ENCODE data around the gene FRMD8.
"Not testable (repeated sequence)": the region's sequence is repeated elsewhere in the genome, so short reads cannot be mapped to it uniquely, and the experiment has no call there.

Gene FRMD8

DNA sequence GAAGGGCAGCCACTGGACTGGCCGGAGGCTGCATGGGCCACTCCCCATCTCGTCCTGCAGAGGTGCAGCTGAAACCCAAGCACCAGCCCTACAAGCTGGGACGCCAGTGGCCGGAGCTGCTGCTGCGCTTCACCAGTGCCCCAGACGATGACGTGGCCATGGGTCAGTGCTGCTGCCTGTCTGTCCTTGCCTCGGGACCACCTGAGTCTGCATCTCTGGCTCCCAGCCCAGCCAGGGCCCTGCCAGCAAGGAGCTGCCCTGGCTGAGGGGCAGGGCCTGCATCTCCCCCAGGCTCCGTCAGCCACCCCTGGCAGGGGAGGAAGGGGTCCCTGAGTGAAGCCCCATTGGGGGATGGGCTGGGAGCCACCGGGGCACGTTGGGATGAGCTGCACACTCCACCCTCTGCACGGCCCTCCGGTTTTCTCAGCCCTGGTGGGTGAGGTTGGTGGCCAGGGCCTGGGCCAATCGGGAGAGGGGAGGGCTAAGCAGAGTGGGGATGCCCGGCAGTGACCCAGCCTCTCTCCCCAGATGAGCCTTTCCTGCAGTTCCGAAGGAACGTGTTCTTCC is 7.2 kb downstream of the FRMD8 start:
- DNase-seq (ENCODE audit: low read depth) = no peak

DNA sequence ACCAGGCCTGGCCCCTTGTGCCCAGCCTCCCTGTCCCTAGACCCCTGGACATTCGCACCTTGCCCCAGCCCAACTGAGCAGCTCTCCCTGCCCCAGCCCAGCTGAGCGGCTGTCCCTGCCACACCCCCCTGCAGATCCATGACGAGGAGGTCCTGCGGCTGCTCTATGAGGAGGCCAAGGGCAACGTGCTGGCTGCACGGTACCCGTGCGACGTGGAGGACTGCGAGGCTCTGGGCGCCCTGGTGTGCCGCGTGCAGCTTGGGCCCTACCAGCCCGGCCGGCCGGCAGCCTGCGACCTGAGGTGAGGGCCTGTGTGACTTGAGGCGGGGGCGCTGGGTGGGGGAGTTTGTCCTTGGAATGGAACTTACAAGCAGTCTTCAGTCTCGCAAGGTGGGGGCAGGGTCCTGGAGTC is 7.7 kb downstream of the FRMD8 start:
- no peak for DNase-seq (ENCODE audit: low read depth)

DNA sequence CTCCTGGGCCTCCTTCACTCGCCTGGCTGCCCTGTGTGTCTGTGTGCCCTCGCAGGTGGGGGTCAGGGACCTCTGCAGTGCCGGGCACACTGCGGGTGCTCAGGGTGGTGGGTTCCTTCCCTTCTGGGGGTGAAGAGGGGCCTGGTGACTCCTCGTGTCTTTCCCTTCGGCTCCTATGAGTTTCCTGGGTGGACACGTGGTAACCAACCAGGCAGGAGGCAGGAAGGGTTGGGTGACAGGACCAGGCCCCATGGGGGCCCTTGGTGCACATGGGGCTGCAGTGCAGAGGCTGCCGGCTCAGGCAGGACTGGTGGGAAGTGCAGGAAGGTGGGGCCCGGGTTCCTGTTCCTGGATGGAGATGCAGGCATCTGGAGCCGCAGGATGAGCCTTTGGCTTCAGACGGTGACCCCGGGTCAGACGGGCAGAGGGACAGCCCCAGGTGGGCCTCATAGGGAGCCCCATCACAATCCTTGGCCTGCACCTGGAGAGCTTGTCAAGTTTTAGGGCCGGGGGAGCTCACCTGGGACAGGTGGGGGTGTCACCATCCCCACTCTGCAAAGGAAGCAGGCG is 9.6 kb downstream of the FRMD8 start:
- DNase-seq (ENCODE audit: low read depth) = no peak

DNA sequence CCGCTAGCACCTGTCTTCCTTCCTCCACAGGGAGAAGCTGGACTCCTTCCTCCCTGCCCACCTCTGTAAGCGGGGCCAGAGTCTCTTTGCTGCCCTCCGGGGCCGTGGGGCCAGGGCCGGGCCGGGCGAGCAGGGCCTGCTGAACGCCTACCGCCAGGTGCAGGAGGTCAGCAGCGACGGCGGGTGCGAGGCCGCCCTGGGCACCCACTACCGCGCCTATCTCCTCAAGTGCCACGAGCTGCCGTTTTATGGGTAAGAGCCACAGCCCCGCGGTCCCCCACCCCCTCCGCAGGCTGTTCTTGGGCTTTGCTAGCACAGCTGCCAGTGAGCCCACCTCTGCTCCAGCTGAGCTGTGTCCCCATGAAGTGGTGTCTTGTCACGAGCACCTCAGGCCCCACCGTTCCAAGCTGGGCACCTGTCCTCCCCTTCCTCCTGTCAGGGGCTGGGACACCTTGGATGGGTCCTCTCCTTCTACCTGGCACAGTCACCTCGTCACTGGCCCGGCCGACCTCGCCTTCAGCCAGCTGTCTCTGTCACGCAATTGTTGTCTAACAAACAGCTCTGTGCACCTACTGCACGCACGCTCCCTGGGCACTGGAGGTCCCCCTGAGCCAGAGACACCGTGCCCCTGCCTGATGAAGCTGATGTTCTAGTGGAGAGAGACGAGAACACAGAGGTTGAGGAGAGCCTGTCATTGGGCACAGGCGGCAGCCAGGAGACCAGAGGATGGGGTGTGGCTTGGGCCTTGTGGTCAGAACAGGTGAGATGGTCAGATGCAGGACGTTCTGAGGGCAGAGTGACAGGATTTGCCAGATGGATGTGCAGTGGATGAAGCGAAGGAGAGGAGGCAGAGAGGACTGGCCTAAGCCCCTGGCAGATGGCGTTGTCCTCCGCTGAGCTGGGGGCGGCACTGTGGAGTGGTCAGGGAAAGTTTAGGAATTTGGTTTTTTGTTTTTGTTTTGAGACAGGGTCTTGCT is 10.6 kb downstream of the FRMD8 start:
- no peak for DNase-seq (ENCODE audit: low read depth)

DNA sequence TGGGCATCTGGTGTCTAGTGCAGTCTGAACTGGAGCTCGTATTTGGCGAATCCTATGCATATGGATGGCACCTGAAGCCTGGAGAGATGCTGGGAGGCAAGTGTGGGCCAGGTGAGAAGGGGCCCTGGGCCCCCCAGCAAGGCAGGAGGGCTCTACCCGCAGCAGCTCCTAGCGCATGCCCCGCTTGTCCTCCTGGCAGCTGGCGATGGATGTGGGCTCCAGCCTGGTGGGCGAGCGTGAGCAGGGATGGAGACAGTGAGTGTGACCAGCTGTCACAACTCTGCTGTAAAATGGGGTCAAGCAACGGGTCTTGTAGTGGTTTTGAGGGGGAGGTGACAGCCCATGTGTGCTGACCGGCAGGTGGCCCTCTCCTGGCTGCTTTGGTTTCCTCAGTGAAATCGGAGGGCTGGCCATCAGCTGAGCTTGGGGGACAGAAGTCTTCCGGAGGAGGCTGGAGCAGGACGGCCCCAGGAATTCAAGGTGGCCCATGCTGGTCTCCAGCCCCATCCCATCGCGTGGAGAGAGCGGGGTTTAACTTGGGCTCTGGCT is 12.0 kb downstream of the FRMD8 start:
- no peak for DNase-seq (ENCODE audit: low read depth)

DNA sequence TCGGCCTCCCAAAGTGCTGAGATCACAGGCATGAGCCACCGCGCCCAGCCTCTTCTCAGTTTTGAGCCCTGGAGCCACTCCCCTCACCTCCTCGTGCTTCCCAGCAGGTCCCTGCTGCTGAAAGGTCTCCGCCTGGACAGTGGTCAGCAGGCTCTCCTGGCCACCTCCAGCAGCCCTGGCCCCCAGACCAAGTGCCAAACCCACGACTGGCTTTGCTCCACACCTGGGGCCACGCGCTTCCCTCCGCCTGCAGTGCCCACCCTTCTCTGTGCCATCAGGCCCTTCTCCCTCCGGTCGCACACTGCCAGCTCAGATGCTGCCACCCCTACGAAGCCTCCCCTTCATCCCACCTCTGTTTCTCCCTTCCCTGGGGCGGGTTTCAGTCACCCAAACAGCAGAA is 12.8 kb downstream of the FRMD8 start:
- DNase-seq (ENCODE audit: low read depth) = no peak

DNA sequence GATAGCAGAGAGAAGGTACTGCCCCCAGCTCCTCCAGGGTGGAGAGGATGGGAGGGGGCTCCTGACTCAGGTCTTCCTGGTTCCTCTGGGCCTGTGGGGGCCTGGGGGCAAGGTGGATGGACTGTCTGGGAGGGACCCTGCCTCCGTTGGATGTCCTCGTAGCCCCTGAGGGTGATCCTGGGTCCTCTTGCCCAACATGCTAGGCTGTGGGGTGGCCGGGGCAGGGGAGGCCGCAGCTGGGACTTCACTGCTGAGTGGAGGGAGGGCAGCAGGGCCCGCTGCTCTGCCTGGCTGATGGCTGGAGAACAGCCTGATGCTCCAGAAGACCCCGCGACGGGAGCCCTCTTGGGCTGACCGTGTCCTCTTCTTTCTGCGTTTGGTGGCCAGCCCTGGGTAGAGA is 13.4 kb downstream of the FRMD8 start:
- DNase-seq (ENCODE audit: low read depth) = no peak

DNA sequence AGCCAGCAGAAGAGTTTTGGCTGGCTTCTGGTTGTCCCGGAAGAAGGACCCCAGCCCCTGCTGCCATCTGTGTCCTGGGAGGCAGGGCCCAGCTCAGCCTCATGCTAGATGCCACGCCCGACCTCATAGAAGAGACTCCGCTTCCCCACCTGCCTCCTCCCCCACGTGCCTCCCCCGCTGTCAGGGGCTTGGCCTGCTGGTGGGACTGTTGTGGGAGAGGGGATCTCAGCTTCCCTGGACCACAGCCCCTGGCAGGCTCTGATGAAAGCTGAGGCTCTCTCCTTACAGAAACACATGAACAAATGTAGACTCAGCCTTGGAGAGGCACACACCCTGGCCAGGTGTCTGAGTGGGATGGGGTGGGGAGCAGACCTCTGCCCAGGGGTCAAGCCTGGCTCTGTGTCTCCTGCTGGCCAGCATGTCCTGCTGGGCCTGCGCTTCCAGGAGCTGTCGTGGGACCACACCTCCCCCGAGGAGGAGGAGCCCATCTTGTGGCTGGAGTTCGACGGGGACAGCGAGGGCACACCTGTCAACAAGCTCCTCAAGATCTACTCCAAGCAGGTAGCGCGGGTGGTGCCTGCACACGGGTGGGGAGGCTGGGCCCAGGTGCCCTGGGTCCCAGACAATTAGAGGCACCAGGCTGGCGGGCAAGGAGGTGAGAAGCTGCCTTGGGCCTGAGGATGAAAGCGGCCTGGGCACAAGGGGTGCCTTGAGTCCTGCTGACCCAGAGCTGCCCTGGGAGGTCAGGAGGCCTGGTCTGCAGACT is 14.1 kb downstream of the FRMD8 start:
- no peak for DNase-seq (ENCODE audit: low read depth)

DNA sequence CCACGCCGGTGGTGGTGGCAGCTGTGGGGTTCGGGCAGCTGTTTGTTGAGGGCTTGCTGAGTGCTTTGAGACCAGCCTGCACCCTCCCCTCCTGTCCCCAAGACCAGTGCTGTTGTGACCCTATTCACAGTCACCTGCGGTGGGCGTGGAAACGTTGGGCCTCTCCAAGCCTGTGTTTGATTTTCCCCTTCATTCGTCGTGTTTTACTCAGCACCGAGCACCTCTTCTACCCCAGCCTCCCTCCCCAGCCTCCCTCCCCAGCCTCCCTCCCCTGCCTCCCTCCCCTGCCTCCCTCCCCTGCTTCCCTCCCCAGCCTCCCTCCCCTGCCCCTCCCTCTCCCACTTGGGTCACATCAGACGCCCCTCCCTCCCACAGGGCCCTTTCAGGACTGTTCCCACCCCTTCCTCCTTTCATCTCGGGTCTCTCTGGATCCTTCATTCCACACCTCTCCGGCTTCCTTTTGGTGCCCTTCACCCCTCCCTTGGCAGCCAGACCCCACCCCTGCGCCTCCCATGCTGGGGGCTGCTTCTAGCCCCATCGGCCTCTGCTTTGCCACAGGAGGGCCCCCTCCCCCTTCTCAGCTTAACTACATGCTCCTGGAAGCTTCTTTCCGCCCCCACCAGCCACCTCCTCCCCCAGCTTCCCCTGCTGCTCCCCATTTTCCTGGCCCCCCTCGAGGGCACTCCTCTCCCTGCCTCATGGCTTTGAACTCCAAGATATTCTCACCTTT is 14.8 kb downstream of the FRMD8 start:
- no peak for DNase-seq (ENCODE audit: low read depth)

DNA sequence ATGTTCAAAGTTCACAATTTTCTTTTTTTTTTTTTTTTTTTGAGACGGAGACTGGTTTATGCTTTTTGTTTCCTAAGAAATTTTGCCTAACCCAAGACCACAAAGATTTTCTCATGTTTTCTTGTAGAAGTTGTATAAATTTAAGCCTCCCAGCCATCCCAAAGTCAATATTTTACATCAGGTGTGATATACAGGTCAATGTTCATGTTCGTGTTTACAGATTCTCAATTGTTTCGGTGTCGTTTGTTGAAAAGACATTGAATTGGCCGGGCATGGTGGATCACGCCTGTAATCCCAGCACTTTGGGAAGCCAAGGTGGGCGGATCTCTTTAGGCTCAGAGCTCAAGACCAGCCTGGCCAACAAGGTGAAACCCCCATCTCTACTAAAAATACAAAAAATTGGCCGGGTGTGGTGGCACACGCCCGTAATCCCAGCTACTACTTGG is 15.4 kb downstream of the FRMD8 start:
- DNase-seq (ENCODE audit: low read depth) = no peak

DNA sequence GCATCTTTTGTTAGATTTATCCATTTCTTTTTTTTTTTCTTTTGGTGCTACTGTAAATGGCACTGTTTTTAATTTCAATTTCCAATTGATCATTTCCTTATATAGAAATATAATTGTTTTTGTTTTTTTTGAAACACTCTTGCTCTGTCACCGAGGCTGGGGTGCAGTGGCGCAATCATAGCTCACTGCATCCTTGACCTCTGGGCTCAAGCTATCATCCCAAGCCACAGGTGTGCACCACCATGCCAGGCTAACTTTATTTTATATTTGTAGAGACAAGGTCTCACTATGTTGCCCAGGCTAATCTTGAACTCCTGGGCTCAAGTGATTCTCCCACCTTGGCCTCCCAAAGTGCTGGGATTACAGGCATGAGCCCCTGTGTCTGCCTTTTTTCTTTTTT is 16.4 kb downstream of the FRMD8 start:
- no peak for DNase-seq (ENCODE audit: low read depth)

DNA sequence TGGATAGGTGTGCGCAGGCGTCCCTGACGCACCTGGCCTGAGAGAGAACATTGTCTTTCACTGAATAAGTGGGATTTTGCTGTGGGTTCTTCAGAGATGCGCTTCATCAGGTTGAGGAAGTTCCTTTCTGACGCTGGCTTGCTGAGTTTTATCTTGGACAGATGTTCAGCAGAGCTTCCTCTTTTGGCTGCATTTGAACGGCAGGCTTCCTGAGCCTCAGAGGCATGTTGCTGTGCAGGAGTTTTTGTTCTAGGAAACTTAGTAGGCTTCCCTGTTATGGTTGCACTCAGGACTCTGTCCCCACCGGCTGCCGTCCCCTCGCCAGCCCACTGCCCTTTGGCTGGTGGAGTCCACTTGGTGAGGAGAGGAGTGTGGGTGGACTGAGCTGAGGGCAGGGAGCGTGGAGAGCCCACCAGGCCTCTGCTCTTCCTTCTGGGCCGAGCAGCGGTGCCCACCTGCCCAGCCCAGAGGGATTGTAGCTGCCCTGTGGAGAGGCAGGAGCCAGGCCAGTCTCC is 17.2 kb downstream of the FRMD8 start:
- no peak for DNase-seq (ENCODE audit: low read depth)

DNA sequence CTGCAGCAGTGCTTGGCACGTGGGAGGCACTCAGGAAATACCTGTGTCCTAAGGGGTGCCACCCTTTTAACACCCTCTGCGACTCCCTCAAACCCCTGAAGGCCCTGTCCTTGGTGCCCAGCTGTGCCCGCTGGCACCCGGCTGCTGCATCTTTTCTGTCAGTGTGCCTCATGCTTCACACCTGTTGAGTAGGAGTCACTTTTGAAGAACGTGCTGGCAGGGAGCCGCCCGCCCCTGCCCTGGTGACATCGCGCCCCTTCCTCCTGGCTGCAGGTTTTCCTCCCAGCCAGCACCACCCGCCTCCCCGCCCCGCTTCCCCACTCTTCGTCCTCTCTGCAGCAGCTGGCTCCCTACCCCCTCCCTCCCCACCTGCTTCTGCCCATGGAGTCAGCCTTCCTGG is 17.8 kb downstream of the FRMD8 start:
- no peak for DNase-seq (ENCODE audit: low read depth)

DNA sequence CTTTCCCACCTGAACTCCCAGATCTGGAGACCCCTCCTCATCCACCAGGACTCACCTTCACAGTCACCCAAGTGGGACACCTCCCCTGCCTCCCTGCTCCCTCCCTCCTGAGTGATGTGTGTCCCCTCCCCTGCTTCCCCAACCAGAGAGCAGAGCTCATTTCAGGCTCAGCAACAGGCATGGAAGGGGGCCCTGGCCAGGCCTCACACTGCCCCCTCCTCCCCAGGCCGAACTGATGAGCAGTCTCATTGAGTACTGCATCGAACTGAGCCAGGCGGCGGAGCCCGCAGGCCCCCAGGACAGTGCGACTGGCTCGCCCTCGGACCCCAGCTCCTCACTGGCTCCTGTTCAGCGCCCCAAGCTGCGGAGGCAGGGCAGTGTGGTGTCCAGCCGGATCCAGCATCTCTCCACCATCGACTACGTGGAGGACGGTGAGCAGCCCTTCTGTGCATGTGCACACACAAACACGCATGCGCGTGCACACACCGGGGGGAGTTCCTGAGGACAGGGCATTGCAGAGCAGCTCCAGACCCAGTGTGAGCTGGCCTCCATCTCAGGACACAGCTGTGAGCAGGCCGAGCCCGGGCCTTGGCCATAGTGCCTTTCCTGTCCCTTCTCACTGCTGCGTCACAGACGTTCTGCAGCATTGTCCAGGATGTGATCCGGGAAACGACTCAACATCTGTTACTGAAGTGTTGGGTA is 18.4 kb downstream of the FRMD8 start:
- DNase-seq (ENCODE audit: low read depth) = no peak

DNA sequence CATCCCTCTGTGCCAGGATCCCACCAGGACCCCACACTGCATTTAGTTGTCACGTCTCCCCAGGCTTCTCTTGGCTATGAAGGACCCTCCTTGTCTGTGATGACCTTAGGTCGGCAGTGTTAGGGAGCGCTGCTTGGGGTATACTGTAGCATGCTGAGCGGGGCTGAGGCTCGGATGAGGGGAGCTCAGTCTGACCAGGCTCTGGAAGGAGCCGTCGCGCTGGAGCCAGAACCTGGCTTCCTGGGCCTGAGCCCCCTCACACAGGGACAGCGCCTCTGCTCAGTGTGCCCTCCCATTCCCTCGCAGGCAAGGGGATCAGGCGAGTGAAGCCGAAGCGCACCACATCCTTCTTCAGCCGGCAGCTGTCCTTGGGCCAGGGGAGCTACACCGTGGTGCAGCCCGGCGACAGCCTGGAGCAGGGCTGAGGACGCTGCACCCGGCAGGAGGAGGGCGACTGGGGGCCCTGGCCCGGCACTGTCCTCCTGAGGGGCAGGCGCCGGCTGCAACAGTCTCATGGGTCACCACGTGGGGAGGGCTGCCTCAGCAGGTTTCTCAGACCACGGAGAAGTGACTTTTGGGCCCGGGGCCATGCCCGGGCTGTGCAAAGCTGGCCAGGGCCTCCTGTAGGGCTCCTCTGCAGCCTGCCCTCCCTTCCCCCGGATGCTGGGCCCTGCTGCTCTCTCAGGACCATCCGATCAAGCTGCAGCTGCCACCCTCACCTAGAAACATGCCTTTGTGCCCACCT is 24.7 kb downstream of the FRMD8 start:
- DNase-seq (ENCODE audit: low read depth) = no peak

DNA sequence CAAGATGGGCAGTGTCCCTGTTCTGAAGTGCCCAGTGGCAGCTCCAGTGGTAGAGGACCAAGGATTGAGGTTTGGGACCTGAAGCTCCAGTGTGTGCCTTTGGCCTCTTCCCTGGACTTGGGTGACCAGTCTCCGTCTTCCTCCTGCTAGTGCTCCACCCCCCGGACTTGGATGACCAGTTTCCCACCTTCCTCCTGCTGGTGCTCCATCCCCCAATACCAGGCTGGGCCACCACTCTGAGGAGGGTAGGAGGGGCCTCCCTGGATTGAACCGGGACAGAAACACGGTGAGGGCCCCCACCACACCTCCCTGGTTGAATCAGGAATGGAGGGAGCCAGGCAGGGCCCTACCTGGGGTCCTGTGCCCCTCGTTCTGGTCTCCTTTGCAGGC is 25.2 kb downstream of the FRMD8 start:
- no peak for DNase-seq (ENCODE audit: low read depth)

DNA sequence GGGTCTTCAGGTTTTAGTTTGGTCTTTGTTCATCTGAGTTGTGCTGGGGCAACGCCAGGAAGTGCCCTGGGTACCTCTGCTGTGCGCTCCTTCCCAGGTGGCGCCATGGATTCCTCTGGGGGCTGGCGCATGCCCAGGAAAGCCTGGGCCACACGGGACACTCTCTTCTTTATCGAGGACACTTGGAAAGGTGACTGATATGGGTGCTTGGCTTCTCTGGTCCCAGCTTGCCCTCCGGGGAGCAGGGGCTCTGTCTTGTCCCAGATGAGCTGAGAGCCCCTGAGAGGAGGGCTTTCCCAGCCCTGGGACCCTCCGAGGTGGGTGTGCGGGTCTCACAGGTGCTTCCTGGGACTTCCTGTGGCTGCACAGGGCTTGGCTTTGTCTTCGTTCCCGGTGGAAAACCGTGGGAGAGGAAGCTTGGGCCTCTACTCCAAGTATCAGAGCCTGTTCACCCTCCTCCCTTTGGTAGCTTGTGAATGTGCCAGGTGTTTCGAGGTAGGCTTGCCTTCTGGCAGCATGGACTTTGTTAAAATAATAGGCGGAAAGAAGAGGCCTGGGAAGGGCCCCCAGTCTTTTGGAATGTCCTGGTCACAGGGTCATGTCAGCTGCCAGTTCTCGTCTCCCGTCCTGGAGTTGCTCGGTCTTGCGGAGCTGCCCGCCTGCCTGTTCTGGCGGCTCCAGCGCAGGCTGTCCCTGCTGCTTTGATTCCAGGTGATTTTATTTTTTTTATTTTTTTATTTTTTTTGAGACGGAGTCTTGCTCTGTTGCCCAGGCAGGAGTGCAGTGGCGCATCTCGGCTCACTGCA is 26.0 kb downstream of the FRMD8 start:
- DNase-seq (ENCODE audit: low read depth) = no peak

DNA sequence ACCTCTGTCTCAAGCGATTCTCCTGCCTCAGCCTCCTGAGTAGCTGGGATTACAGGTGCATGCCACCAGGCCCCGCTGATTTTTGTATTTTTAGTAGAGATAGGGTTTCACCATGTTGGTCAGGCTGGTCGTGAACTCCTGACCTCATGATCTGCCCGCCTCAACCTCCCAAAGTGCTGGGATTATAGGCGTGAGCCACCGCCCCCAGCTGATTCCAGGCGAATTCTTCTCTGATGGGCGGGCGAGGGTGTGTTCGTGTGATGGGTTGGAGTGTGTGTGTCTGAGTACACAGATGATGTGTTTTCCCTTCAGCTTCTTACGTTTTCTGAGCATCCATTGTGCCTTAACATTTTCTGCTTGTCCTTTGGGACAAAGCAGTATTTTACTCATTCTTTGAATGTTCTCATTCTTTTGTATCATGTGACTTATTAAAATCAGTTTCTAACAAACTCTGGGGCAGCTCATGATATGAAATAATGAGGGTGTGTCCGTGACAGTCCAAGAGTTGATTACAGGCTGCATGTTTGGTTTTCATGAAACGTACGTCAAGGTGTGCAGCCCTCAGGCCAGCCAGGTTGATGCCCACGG is 26.7 kb downstream of the FRMD8 start:
- DNase-seq (ENCODE audit: low read depth) = not testable (repeated sequence)
